Smooth muscle cell of the coronary artery (primary cell): ENCODE measurements around the gene BORCS6. TPM values are rescaled to one million over a fixed set of nuclear protein-coding genes. Genes with fewer than 3 reads are reported as not detected.

Source experiments
- total RNA-seq: library from RNA; depleted of rRNA; stranded (reverse); fragments of >200 nt; gene quantifications from 2 replicates; pipeline ENCODE4 v1.2.3, GENCODE V29; 2014; ENCODE audit warnings: low replicate concordance

The BORCS6 gene
- total RNA-seq = 4.2 and 6.9 TPM in 2 replicates

DNA sequence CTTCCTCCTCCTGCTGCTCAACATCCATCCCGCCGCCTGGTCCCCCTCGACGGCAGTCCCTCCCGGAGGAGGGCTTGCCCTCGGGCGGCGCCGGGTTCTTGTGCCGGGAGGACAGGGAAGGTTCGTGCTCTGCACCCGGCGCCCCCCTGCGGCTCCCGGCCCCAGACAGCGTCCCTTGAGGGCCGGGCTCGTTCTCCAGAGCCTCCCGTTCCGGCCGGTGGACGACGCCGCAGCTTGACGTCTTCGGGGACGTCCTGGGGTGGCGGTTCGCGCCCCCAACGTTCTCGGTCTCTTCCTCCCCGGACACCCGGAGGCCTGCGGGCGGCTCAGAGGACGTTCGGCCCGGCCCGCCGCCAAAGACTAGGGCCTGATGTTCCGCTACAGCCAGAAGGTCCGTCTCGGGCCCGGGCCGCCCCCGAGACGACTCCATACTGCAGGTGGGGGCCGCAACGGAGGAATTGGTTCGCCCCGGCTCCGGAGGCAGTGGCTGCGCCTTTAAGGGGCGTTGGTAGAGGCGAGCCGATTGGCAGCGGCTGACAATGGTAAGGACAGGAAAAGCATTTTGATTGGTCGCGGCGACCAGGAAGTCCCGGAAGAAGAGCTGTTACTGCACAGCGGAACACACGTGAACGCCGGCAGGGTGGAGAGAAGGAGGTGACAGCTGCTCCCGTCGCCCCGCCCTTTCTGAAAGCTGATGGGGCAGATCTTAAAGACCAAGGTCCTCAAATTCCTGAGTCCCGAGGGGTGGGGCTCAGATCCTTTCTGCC is at the start of gene BORCS6:
BORCS6 (minus strand) TSS at position 470 of the 767 bp plus-strand sequence; CDS start at position 430, 40 bp downstream.

GRCh38 chr17:8209907-8210760 is 20.2 kb upstream of the BORCS6 start, which contains the start of gene AURKB:
AURKB (minus strand) TSS chr17:8210575; CDS start chr17:8210224, 351 bp downstream.

DNA sequence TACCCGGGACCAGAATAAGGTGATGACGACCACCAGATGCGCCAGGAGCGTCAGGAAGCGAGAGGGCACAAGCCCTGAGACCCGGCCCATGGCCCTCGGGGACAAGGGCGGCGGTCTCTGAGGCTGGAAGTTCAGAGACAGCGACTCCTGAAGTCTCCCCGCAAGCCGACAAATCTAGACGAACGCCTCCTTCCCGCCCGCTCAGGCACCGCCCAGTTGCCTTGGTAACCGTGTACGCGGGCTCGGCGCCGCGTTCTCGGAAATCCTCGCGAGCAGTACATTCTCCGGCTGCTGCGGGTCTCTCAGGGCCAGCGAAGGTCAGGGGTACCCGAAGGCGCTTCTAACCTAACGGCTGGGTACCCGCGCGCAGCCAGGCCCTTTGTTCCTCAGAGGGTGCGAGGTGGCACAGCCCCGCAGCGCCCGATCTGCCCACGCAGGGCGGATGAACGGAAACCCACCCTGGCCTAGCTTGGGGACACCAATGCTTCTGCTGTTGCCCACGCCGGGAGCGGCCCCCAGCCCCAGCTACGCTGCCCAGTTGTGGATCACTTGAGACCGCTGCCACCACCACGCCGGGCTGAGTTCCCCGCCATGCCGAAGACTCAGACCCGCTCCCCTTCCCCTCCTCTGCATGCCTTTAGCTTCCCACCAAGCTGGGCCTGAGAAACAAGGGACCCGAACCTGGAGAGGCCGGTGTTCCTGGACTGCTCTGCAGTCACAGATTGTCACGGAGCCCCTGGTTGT is 13.6 kb downstream of the BORCS6 start, which contains the start of gene TMEM107:
TMEM107 (minus strand) TSS at position 184 of the 744 bp plus-strand sequence; CDS start at position 90, 94 bp downstream.

GRCh38 chr17:8162233-8162996 is 27.6 kb downstream of the BORCS6 start, which contains the start of gene VAMP2:
VAMP2 (minus strand) TSS chr17:8162948; CDS start chr17:8162879, 69 bp downstream.

GRCh38 chr17:8152112-8152775 is 37.7 kb downstream of the BORCS6 start, which contains the start of gene PER1:
PER1 (minus strand) TSS chr17:8152404; CDS start chr17:8150706, 1,698 bp downstream.

Other genes starting within 250 kb of the BORCS6 start
- gene GUCY2D, start 187.6 kb downstream of the BORCS6 start, total RNA-seq = not detected in 2 replicates
- gene ALOX15B, start 151.1 kb downstream of the BORCS6 start, total RNA-seq = 0.12 TPM in 1 of 2 replicates, not detected in the other
- not detected in 2 replicates for gene ALOX12B, start 102.5 kb downstream of the BORCS6 start, total RNA-seq
- gene ALOXE3, start 71.7 kb downstream of the BORCS6 start, total RNA-seq = not detected in 2 replicates
- gene HES7, start 66.1 kb downstream of the BORCS6 start, total RNA-seq = not detected in 2 replicates
- gene PER1, start 37.8 kb downstream of the BORCS6 start, total RNA-seq = 2.5 and 4.8 TPM in 2 replicates
- gene VAMP2, start 27.2 kb downstream of the BORCS6 start, total RNA-seq = 1.9 and 4.6 TPM in 2 replicates
- gene TMEM107, start 13.8 kb downstream of the BORCS6 start, total RNA-seq = 19.0 and 38.0 TPM in 2 replicates
- 2.2 and 8.6 TPM in 2 replicates for gene AURKB, start 20.4 kb upstream of the BORCS6 start, total RNA-seq
- gene CTC1, start 57.9 kb upstream of the BORCS6 start, total RNA-seq = 2.0 and 2.3 TPM in 2 replicates
- 6.9 and 14.6 TPM in 2 replicates for gene PFAS, start 59.1 kb upstream of the BORCS6 start, total RNA-seq
- gene RANGRF, start 98.5 kb upstream of the BORCS6 start, total RNA-seq = 4.1 and 11.0 TPM in 2 replicates
- gene SLC25A35, start 105.2 kb upstream of the BORCS6 start, total RNA-seq = under 0.01 and 0.75 TPM in 2 replicates
- gene ARHGEF15, start 120.1 kb upstream of the BORCS6 start, total RNA-seq = under 0.01 and 0.70 TPM in 2 replicates
- not detected in 2 replicates for gene ODF4, start 149.7 kb upstream of the BORCS6 start, total RNA-seq
- 3,762 and 6,095 TPM in 2 replicates for gene RPL26, start 193.0 kb upstream of the BORCS6 start, total RNA-seq
- not detected in 2 replicates for gene RNF222, start 207.6 kb upstream of the BORCS6 start, total RNA-seq
- gene NDEL1, start 245.7 kb upstream of the BORCS6 start, total RNA-seq = 34.8 and 49.5 TPM in 2 replicates